Skin epidermis (tissue), 12 donors: ENCODE results near the gene GALNT10.

ENCODE experiments used
- H3K27ac ChIP-seq, 21 experiments: fragments of 200-600 bp; sonication (generic) in 11 of 21; one replicate each; pipeline ENCODE4 v1.5.0; 2020; ENCODE audit warnings: mild to moderate bottlenecking in 3 of 21, inconsistent platforms in 2 of 21, moderate library complexity in 2 of 21
- H3K4me3 ChIP-seq, 7 experiments: fragments of 200-600 bp; sonication (generic) in 2 of 7; one replicate each; pipeline ENCODE4 v1.5.0; 2020; ENCODE audit warnings: inconsistent platforms in 2 of 7, mild to moderate bottlenecking in 2 of 7, moderate library complexity in 1 of 7

GALNT10 gene

GRCh38 chr5:154174091-154174490, 16.4 kb upstream of the GALNT10 start:
- H3K4me3 ChIP-seq = no peak overlapping the region
- no peak overlapping the region for H3K27ac ChIP-seq

GRCh38 chr5:154176181-154176580, 14.4 kb upstream of the GALNT10 start:
- Histone ChIP-seq H3K4me3 (no peak overlapping the region), H3K27ac (no peak overlapping the region)

GRCh38 chr5:154178661-154179060, 11.9 kb upstream of the GALNT10 start:
- Histone ChIP-seq H3K27ac (no peak overlapping the region), H3K4me3 (no peak overlapping the region)

- Histone ChIP-seq H3K4me3 (no peak overlapping the region), H3K27ac (no peak overlapping the region)
These were observed 10.5 kb upstream of the GALNT10 start for GRCh38 chr5:154179846-154180710.

- Histone ChIP-seq H3K4me3 (no peak overlapping the region), H3K27ac (no peak overlapping the region)
These were observed 9.4 kb upstream of the GALNT10 start for GRCh38 chr5:154181161-154181560.

- Histone ChIP-seq H3K27ac (peak overlapping the region in 12 of 21 experiments; percentile 65 to 95 (median 89)), H3K4me3 (peak overlapping the region; percentile 62 to 89 (median 81))
These were observed 1.2 kb upstream of the GALNT10 start for GRCh38 chr5:154189256-154189818.

GRCh38 chr5:154189819-154190594, 526 bp upstream of the GALNT10 start:
- Histone ChIP-seq H3K27ac (peak overlapping the region; percentile 60 to 95 (median 86)), H3K4me3 (peak overlapping the region; percentile 62 to 89 (median 81))

GRCh38 chr5:154191467-154192261, 1.1 kb downstream of the GALNT10 start:
- Histone ChIP-seq H3K27ac (peak overlapping the region in 4 of 21 experiments; percentile 77 to 90 (median 78)), H3K4me3 (peak overlapping the region; percentile 61 to 89 (median 75))

- Histone ChIP-seq H3K27ac (peak overlapping the region in 1 of 21 experiments; percentile 18), H3K4me3 (no peak overlapping the region)
These were observed 2.8 kb downstream of the GALNT10 start for GRCh38 chr5:154193283-154193682.

GRCh38 chr5:154193701-154194121, 3.2 kb downstream of the GALNT10 start:
- H3K4me3 ChIP-seq = no peak overlapping the region
- H3K27ac ChIP-seq = peak overlapping the region in 2 of 21 experiments; percentile 4 to 18

- Histone ChIP-seq H3K4me3 (no peak overlapping the region), H3K27ac (peak overlapping the region in 1 of 21 experiments; percentile 4)
These were observed 4.1 kb downstream of the GALNT10 start for GRCh38 chr5:154194345-154195329.

GRCh38 chr5:154196281-154196680, 5.7 kb downstream of the GALNT10 start:
- H3K4me3 ChIP-seq = no peak overlapping the region
- no peak overlapping the region for H3K27ac ChIP-seq

GRCh38 chr5:154196955-154197652, 6.6 kb downstream of the GALNT10 start:
- no peak overlapping the region for H3K4me3 ChIP-seq
- H3K27ac ChIP-seq = peak overlapping the region in 1 of 21 experiments; percentile 25

- Histone ChIP-seq H3K4me3 (no peak overlapping the region), H3K27ac (peak overlapping the region in 5 of 21 experiments; percentile 32 to 65 (median 49))
These were observed 7.4 kb downstream of the GALNT10 start for GRCh38 chr5:154197801-154198491.

GRCh38 chr5:154198611-154199230, 8.2 kb downstream of the GALNT10 start:
- H3K4me3 ChIP-seq = no peak overlapping the region
- H3K27ac ChIP-seq = peak overlapping the region in 4 of 21 experiments; percentile 32 to 65 (median 52)

- peak overlapping the region in 2 of 21 experiments; percentile 32 to 65 for H3K27ac ChIP-seq
- no peak overlapping the region for H3K4me3 ChIP-seq
These were observed 8.7 kb downstream of the GALNT10 start for GRCh38 chr5:154199263-154199662.
